Lower leg skin (tissue), 3 donors: ENCODE results near the gene GSTM4.

Experiments
- POLR2A ChIP-seq, 2 donors: fragments of 450-650 bp; IDR thresholded peaks; one replicate each; pipeline ENCODE4 v1.6.1; 2016 to 2017; ENCODE audit warnings: antibody characterized with exemption in 2 of 2, mild to moderate bottlenecking in 1 of 2, moderate library complexity in 1 of 2
- TF ChIP-seq, protein P1 (sequence below), 3 donors: fragments of 450-650 bp; IDR thresholded peaks; one replicate each; pipeline ENCODE4 v1.5.1; 2016; ENCODE audit warnings: antibody characterized with exemption in 3 of 3, mild to moderate bottlenecking in 3 of 3, moderate library complexity in 2 of 3

DNA sequence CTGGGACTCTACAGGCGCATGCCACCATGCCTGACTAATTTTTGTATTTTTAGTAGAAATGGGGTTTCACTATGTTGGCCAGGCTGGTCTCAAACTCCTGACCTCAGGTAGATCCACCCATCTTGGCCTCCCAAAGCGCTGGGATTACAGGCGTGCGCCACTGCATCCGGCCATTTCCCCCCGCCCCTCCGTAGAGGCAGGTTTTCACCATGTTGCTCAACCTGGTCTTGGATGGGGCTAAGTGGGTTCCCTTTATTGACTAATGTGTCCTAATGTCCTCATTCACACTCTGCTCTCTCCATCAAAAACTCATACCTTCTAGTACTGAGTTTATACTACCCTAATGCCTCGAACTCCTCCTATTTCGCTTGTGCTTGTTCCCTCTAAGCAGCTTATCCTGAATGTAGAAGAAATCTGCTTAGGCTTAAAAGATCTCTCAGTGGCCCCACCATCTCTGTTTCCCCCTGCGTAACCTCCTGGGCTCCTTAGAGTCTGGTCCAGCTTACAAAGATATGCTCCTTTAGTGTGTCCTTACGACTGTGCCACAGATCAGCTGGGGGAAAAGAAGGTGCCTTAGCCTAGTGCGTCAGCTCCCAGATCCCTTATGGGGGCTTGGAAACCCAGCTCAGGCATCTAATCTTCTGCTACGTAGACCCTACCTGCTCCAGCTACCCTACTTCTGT, 44.5 kb upstream of the GSTM4 start:
- TF ChIP-seq, protein P1, sequence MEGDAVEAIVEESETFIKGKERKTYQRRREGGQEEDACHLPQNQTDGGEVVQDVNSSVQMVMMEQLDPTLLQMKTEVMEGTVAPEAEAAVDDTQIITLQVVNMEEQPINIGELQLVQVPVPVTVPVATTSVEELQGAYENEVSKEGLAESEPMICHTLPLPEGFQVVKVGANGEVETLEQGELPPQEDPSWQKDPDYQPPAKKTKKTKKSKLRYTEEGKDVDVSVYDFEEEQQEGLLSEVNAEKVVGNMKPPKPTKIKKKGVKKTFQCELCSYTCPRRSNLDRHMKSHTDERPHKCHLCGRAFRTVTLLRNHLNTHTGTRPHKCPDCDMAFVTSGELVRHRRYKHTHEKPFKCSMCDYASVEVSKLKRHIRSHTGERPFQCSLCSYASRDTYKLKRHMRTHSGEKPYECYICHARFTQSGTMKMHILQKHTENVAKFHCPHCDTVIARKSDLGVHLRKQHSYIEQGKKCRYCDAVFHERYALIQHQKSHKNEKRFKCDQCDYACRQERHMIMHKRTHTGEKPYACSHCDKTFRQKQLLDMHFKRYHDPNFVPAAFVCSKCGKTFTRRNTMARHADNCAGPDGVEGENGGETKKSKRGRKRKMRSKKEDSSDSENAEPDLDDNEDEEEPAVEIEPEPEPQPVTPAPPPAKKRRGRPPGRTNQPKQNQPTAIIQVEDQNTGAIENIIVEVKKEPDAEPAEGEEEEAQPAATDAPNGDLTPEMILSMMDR (IDR thresholded peaks at IDR 0.05): no peak
- TF ChIP-seq POLR2A (IDR thresholded peaks at IDR 0.05): no peak
